ENCODE data around the gene NDFIP2.

Gene NDFIP2

GRCh38 chr13:79463604-79464003 is 17.4 kb upstream of the NDFIP2 start:
- TF ChIP-seq CTCF (IDR thresholded peaks at IDR 0.05; ENCODE audit: insufficient read depth, low read length, poor library complexity, severe bottlenecking) (no peak), EZH2phosphoT487 (conservative IDR thresholded peaks at IDR 0.05; ENCODE audit: low read length) (no peak)
- Histone ChIP-seq H3K4me3 (ENCODE audit: insufficient read depth, low read length, poor library complexity, severe bottlenecking) (no peak overlapping the region), H3K9me3 (ENCODE audit: insufficient read depth, low read length) (no peaks in the 10 kb centered on the region), H3K9me2 (replicated peaks; ENCODE audit: insufficient read depth, low read length) (no peaks in the 10 kb centered on the region), H3K27me3 (ENCODE audit: low read length) (no peaks in the 10 kb centered on the region), H3K79me2 (ENCODE audit: insufficient read depth, low read length) (no peaks in the 10 kb centered on the region), H3K4me2 (ENCODE audit: low read depth, low read length, poor library complexity, severe bottlenecking) (no peak overlapping the region), H3F3A (ENCODE audit: insufficient read depth) (no peaks in the 10 kb centered on the region), H2AFZ (ENCODE audit: low read depth, low read length, severe bottlenecking) (no peak overlapping the region), H3K9ac (ENCODE audit: low read length) (no peak overlapping the region), H3K27ac (ENCODE audit: low read depth, low read length) (no peak overlapping the region), H4K20me1 (ENCODE audit: low read depth, low read length) (no peaks in the 10 kb centered on the region), H3K36me3 (ENCODE audit: low read length) (no peaks in the 10 kb centered on the region)

- no peaks in the 10 kb centered on the region for H3K79me2 ChIP-seq (ENCODE audit: insufficient read depth, low read length)
- H3K36me3 ChIP-seq (ENCODE audit: low read length): no peaks in the 10 kb centered on the region
- H3K27ac ChIP-seq (ENCODE audit: low read depth, low read length): no peak overlapping the region
- H3K4me2 ChIP-seq (ENCODE audit: low read depth, low read length, poor library complexity, severe bottlenecking): no peak overlapping the region
- no peak overlapping the region for H3K9ac ChIP-seq (ENCODE audit: low read length)
- no peaks in the 10 kb centered on the region for H3K27me3 ChIP-seq (ENCODE audit: low read length)
- no peaks in the 10 kb centered on the region for H3F3A ChIP-seq (ENCODE audit: insufficient read depth)
- H2AFZ ChIP-seq (ENCODE audit: low read depth, low read length, severe bottlenecking): no peak overlapping the region
- no peak for TF ChIP-seq CTCF (IDR thresholded peaks at IDR 0.05; ENCODE audit: insufficient read depth, low read length, poor library complexity, severe bottlenecking)
- TF ChIP-seq EZH2phosphoT487 (conservative IDR thresholded peaks at IDR 0.05; ENCODE audit: low read length): no peak
- no peak overlapping the region for H3K4me3 ChIP-seq (ENCODE audit: insufficient read depth, low read length, poor library complexity, severe bottlenecking)
- no peaks in the 10 kb centered on the region for H3K9me3 ChIP-seq (ENCODE audit: insufficient read depth, low read length)
- H3K9me2 ChIP-seq (replicated peaks; ENCODE audit: insufficient read depth, low read length): no peaks in the 10 kb centered on the region
- H4K20me1 ChIP-seq (ENCODE audit: low read depth, low read length): no peaks in the 10 kb centered on the region
Observed at GRCh38 chr13:79466872-79467271, 14.1 kb upstream of the NDFIP2 start.

- Histone ChIP-seq H3K27ac (ENCODE audit: low read depth, low read length) (no peak overlapping the region), H4K20me1 (ENCODE audit: low read depth, low read length) (no peaks in the 10 kb centered on the region), H3K79me2 (ENCODE audit: insufficient read depth, low read length) (no peaks in the 10 kb centered on the region), H2AFZ (ENCODE audit: low read depth, low read length, severe bottlenecking) (no peak overlapping the region), H3K9ac (ENCODE audit: low read length) (no peak overlapping the region), H3K9me3 (ENCODE audit: insufficient read depth, low read length) (no peaks in the 10 kb centered on the region), H3K27me3 (ENCODE audit: low read length) (no peaks in the 10 kb centered on the region), H3K4me3 (ENCODE audit: insufficient read depth, low read length, poor library complexity, severe bottlenecking) (no peak overlapping the region), H3K4me2 (ENCODE audit: low read depth, low read length, poor library complexity, severe bottlenecking) (no peak overlapping the region), H3F3A (ENCODE audit: insufficient read depth) (no peaks in the 10 kb centered on the region), H3K9me2 (replicated peaks; ENCODE audit: insufficient read depth, low read length) (no peaks in the 10 kb centered on the region), H3K36me3 (ENCODE audit: low read length) (no peaks in the 10 kb centered on the region)
- TF ChIP-seq CTCF (IDR thresholded peaks at IDR 0.05; ENCODE audit: insufficient read depth, low read length, poor library complexity, severe bottlenecking) (no peak), EZH2phosphoT487 (conservative IDR thresholded peaks at IDR 0.05; ENCODE audit: low read length) (no peak)
Observed at GRCh38 chr13:79468402-79468801, 12.6 kb upstream of the NDFIP2 start.
